ENCODE data around the gene DTHD1.

- no peak for TF ChIP-seq CTCF (IDR thresholded peaks at IDR 0.05)
- TF ChIP-seq EZH2 (IDR thresholded peaks at IDR 0.05) = no peak
Observed at GRCh38 chr4:36353998-36354397, 72.6 kb downstream of the DTHD1 start.

Data from neural progenitor cell (in vitro differentiated cells).